Activated CD4-positive, alpha-beta memory T cell treated with anti-CD3 and anti-CD28 coated beads, Interleukin-2, amount 10 ng/mL, durations not matched to agents 7 days and 5 days (primary cell): ENCODE measurements around the gene FAM199X. TPM values are rescaled to one million over a fixed set of nuclear protein-coding genes. Genes with fewer than 3 reads are reported as not detected.

ENCODE experiments used
- CTCF ChIA-PET: fragments of 350-600 bp; sonication (Branson Sonifier 250); formaldehyde crosslinking; loops from one replicate; lab custom pipeline; 2021; ENCODE audit warnings: antibody characterized with exemption, inconsistent platforms; lab: Charles Lee
- POLR2A ChIA-PET: fragments of 350-600 bp; sonication (Branson Sonifier 250); formaldehyde crosslinking; loops from one replicate; lab custom pipeline; 2021; ENCODE audit warnings: antibody characterized with exemption; lab: Charles Lee
- DNase-seq: peaks from one replicate; pipeline ENCODE4 v3.0.0-alpha.2; 2020
- H3K27ac Mint-ChIP-seq: one replicate; pipeline ENCODE4 v1.8.0; 2021; ENCODE audit warnings: mild to moderate bottlenecking, mixed read lengths
- H3K27me3 Mint-ChIP-seq: one replicate; pipeline ENCODE4 v1.8.0; 2021; ENCODE audit warnings: mixed read lengths
- H3K36me3 Mint-ChIP-seq: one replicate; pipeline ENCODE4 v1.8.0; 2021; ENCODE audit warnings: low read depth, mixed read lengths
- H3K4me1 Mint-ChIP-seq: one replicate; pipeline ENCODE4 v1.8.0; 2021; ENCODE audit warnings: mixed read lengths
- H3K4me3 Mint-ChIP-seq: one replicate; pipeline ENCODE4 v1.8.0; 2021; ENCODE audit warnings: mild to moderate bottlenecking, mixed read lengths
- H3K9me3 Mint-ChIP-seq: one replicate; pipeline ENCODE4 v1.8.0; 2021; ENCODE audit warnings: mixed read lengths
- total RNA-seq, 2 experiments: library from RNA; stranded (reverse); gene quantifications; one replicate each; pipeline ENCODE4 v1.2.3, GENCODE V29; 2021

FAM199X gene
- total RNA-seq, result 10 to 100 TPM; 12.9 to 13.1 TPM

DNA sequence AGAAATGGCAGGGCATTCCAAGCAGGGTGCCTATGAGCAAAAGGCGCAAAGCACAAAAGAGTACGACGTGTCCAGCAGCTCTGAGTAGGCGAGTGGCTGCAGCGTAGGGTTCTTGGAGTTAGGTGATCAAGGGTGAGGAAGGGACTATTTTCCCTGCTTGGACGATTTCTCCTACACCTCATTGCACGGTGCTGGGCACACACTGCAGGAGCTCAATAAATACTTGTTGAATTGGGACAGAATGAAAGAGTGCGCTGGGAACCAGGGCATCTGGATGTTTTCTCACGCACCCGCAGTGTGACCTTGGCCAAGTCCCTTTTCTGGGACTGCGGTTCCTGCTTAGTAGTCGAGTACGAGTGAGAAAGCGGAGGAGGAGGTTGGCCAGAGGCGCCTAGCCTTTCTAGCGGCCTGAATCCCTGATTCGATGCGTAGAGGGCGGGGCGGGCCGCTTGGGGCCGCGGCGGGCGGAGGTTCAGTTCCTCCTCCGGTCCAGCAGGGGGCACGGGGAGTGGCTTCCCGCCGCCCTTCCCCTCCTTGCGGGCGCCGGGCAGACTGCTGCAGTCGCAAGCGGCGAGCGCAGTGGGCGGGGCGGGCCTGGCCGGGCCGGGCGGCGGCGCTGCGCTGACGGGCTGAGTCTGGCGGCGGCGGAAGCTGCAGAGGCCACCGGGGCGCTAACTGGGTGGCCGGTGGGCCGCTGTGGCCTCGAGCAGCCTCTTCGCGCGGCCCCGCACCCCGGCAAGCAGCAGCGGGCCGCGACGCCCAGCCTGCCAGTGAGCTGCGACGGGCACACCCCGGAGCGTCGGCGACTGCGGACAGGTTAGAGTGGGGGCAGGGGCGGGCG is at the start of gene FAM199X:
TSS of gene FAM199X (plus strand) at position 560 of the 841 bp plus-strand sequence. CDS start 333 bp downstream, outside the sequence.
- Mint-ChIP-seq H3K9me3 (no peaks in the 10 kb centered on the region), H3K27me3 (no peaks in the 10 kb centered on the region), H3K27ac (peak within 1 kb of the TSS; percentile 79), H3K36me3 (peaks cover 19% of the 10 kb centered on the region), H3K4me1 (peaks cover 30% of the 10 kb centered on the region), H3K4me3 (peak within 1 kb of the TSS; percentile 74)
- peak; percentile 87 for DNase-seq
- ChIA-PET CTCF (interaction anchor here (1.1 to 3.6 kb wide), 2 partner anchors 9 to 29 kb away, joined by 7 to 43 read pairs; partner anchors contain the start of gene SLC25A53), POLR2A (interaction anchor here (0.9 to 3.6 kb wide), 4 partner anchors 9 to 53 kb away, joined by 3 to 57 read pairs (median 4); partner anchors contain the start of gene SLC25A53)

- CTCF ChIA-PET, result no interaction called here
- no peak overlapping the region for H3K4me3 Mint-ChIP-seq
These were observed 48.5 kb upstream of the FAM199X start for GRCh38 chrX:104117759-104118158.

GRCh38 chrX:104118765-104119164 is 47.5 kb upstream of the FAM199X start:
- no peak overlapping the region for H3K27ac Mint-ChIP-seq
- CTCF ChIA-PET, result interaction anchor here (1.1 kb wide), 1 partner anchor 9 kb away, joined by 3 read pairs; no protein-coding TSS in a partner anchor
- POLR2A ChIA-PET, result no interaction called here

More at GRCh38 chrX:104117759-104118158, 48.5 kb upstream of the FAM199X start:
- DNase-seq, result no peak
- Mint-ChIP-seq H3K27me3 (peaks cover 3% of the 10 kb centered on the region), H3K36me3 (no peaks in the 10 kb centered on the region), H3K4me1 (peaks cover 30% of the 10 kb centered on the region), H3K27ac (no peak overlapping the region), H3K9me3 (no peaks in the 10 kb centered on the region)
- POLR2A ChIA-PET, result no interaction called here

GRCh38 chrX:104122829-104123228 is 43.4 kb upstream of the FAM199X start:
- CTCF ChIA-PET, result interaction anchor here (0.9 kb wide), 1 partner anchor 10 kb away, joined by 8 read pairs; the partner anchor contains the start of gene ZCCHC18
- Mint-ChIP-seq H3K27ac (peak overlapping the region; percentile 49), H3K9me3 (no peaks in the 10 kb centered on the region), H3K27me3 (no peaks in the 10 kb centered on the region), H3K4me3 (no peak overlapping the region), H3K4me1 (peaks cover 25% of the 10 kb centered on the region), H3K36me3 (no peaks in the 10 kb centered on the region)
- POLR2A ChIA-PET, result interaction anchor here (0.8 to 1.3 kb wide), 4 partner anchors 10 to 278 kb away, joined by 3 to 8 read pairs (median 5); partner anchors contain the start of genes FAM199X and SLC25A53
- no peak for DNase-seq

More at GRCh38 chrX:104118765-104119164, 47.5 kb upstream of the FAM199X start:
- H3K4me1 Mint-ChIP-seq, result peaks cover 32% of the 10 kb centered on the region
- no peak for DNase-seq
- peaks cover 3% of the 10 kb centered on the region for H3K27me3 Mint-ChIP-seq
- H3K9me3 Mint-ChIP-seq, result no peaks in the 10 kb centered on the region
- H3K4me3 Mint-ChIP-seq, result no peak overlapping the region
- no peaks in the 10 kb centered on the region for H3K36me3 Mint-ChIP-seq

- ChIA-PET CTCF (interaction anchor here (1.9 kb wide), 1 partner anchor 14 kb away, joined by 5 read pairs; no protein-coding TSS in a partner anchor), POLR2A (no interaction called here)
- no peaks in the 10 kb centered on the region for H3K36me3 Mint-ChIP-seq
- peaks cover 13% of the 10 kb centered on the region for H3K4me1 Mint-ChIP-seq
- no peaks in the 10 kb centered on the region for H3K9me3 Mint-ChIP-seq
- H3K27ac Mint-ChIP-seq, result no peak overlapping the region
- H3K4me3 Mint-ChIP-seq, result no peak overlapping the region
- no peak for DNase-seq
- no peaks in the 10 kb centered on the region for H3K27me3 Mint-ChIP-seq
These were observed 39.4 kb upstream of the FAM199X start for GRCh38 chrX:104126856-104127255.

DNA sequence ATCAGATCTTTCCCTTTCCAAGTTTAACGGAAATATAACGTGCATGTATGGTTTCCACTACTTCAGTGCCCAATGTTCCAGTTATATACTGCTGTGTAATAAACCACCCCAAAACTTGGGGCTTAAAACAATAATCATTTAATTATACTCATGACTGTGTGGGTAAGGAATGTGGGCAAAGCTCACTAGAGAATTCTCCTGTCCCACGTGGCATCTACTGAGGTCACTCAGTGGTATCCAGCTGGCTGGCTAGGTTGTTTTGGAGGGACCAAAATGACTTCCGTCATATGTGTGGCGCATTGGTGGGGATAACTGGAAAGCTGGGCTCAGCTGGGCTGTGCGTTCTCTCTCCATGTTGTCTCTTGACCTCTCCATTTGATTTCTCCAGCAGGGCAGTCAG is 35.4 kb upstream of the FAM199X start:
- Mint-ChIP-seq H3K27me3 (no peaks in the 10 kb centered on the region), H3K4me1 (peaks cover 15% of the 10 kb centered on the region), H3K36me3 (no peaks in the 10 kb centered on the region), H3K27ac (no peak overlapping the region), H3K9me3 (no peaks in the 10 kb centered on the region), H3K4me3 (no peak overlapping the region)
- ChIA-PET POLR2A (no interaction called here), CTCF (no interaction called here)
- DNase-seq, result no peak

DNA sequence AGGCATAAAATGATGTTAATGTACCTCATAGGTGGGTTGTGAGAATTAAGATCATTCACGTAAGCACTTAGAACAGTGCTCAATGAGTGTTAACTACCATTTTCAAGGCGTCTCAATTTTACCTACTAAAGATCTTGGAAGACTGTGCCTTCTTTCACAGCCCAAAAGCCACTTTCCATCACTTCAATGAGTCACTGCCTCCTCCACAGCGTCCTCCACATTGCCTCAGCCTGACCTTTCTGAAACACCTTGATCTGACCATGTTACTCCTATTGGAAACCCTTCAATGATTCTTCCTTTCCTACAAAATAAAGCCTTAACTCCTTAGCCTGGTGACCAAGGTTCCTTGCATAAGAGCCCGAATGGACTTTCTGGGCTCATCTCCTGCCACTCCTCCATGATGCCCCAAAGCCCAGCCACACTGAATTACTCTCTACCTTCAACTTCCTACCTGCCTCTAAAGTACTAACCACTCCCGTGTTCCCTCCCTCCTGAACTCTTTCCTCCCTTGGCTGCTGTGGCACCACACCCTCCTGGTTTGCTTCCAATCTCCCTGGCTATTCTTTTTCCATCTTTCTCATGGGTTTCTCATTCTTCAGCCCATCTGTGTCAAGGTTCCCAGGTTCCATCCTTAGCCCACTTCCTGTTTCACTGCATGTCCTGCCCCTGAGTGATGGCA is 31.5 kb upstream of the FAM199X start:
- DNase-seq, result no peak
- ChIA-PET CTCF (no interaction called here), POLR2A (no interaction called here)
- no peaks in the 10 kb centered on the region for H3K27me3 Mint-ChIP-seq
- no peak overlapping the region for H3K27ac Mint-ChIP-seq
- no peaks in the 10 kb centered on the region for H3K36me3 Mint-ChIP-seq
- H3K4me3 Mint-ChIP-seq, result no peak overlapping the region
- peaks cover 15% of the 10 kb centered on the region for H3K4me1 Mint-ChIP-seq
- H3K9me3 Mint-ChIP-seq, result no peaks in the 10 kb centered on the region

GRCh38 chrX:104135677-104136076 is 30.6 kb upstream of the FAM199X start:
- ChIA-PET CTCF (interaction anchor here (0.6 to 3.3 kb wide), 6 partner anchors 11 to 291 kb away, joined by 3 to 26 read pairs (median 5); no protein-coding TSS in a partner anchor), POLR2A (no interaction called here)
- Mint-ChIP-seq H3K36me3 (no peaks in the 10 kb centered on the region), H3K9me3 (no peaks in the 10 kb centered on the region), H3K4me3 (no peak overlapping the region), H3K4me1 (peaks cover 15% of the 10 kb centered on the region), H3K27me3 (no peaks in the 10 kb centered on the region), H3K27ac (no peak overlapping the region)
- DNase-seq, result no peak

GRCh38 chrX:104136241-104137019 is 29.8 kb upstream of the FAM199X start:
- H3K27me3 Mint-ChIP-seq, result no peaks in the 10 kb centered on the region
- CTCF ChIA-PET, result interaction anchor here (0.6 to 3.3 kb wide), 8 partner anchors 12 to 291 kb away, joined by 3 to 26 read pairs (median 4); no protein-coding TSS in a partner anchor
- no peak overlapping the region for H3K27ac Mint-ChIP-seq
- no peak overlapping the region for H3K4me3 Mint-ChIP-seq
- H3K36me3 Mint-ChIP-seq, result no peaks in the 10 kb centered on the region
- peaks cover 15% of the 10 kb centered on the region for H3K4me1 Mint-ChIP-seq
- H3K9me3 Mint-ChIP-seq, result no peaks in the 10 kb centered on the region
- DNase-seq, result peak; percentile 44
- POLR2A ChIA-PET, result interaction anchor here (1.1 kb wide), 1 partner anchor 21 kb away, joined by 3 read pairs; the partner anchor contains the start of gene SLC25A53

DNA sequence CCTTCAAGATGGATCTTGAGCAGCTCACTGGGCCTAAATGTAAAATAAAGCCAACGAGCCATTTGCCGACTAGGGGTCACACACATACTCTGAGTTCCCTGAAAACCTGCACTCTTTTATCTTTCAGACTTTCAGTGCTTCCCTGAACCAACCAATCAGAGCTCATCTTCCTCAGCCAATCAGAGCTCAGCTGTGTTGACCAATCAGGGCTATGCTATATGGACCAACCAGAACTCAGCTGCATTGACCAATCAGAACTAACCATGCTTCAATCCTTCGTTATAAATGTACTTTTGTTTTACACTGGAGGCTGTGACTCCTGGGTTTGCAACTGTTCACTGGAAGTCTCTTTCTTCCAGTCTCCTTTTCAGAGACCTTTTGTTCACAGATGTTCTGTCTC is 28.8 kb upstream of the FAM199X start:
- Mint-ChIP-seq H3K9me3 (no peaks in the 10 kb centered on the region), H3K4me1 (peaks cover 15% of the 10 kb centered on the region), H3K27me3 (no peaks in the 10 kb centered on the region), H3K4me3 (no peak overlapping the region), H3K27ac (no peak overlapping the region), H3K36me3 (no peaks in the 10 kb centered on the region)
- ChIA-PET CTCF (interaction anchor here (1.1 to 3.3 kb wide), 4 partner anchors 38 to 292 kb away, joined by 3 to 26 read pairs (median 6); no protein-coding TSS in a partner anchor), POLR2A (interaction anchor here (1.1 kb wide), 1 partner anchor 20 kb away, joined by 3 read pairs; the partner anchor contains the start of gene SLC25A53)
- DNase-seq, result no peak

- Mint-ChIP-seq H3K36me3 (no peaks in the 10 kb centered on the region), H3K4me3 (no peak overlapping the region), H3K27me3 (no peaks in the 10 kb centered on the region), H3K27ac (no peak overlapping the region), H3K4me1 (no peaks in the 10 kb centered on the region), H3K9me3 (no peaks in the 10 kb centered on the region)
- CTCF ChIA-PET, result no interaction called here
- DNase-seq, result no peak
- POLR2A ChIA-PET, result no interaction called here
These were observed 25.0 kb upstream of the FAM199X start for GRCh38 chrX:104141087-104141760.

DNA sequence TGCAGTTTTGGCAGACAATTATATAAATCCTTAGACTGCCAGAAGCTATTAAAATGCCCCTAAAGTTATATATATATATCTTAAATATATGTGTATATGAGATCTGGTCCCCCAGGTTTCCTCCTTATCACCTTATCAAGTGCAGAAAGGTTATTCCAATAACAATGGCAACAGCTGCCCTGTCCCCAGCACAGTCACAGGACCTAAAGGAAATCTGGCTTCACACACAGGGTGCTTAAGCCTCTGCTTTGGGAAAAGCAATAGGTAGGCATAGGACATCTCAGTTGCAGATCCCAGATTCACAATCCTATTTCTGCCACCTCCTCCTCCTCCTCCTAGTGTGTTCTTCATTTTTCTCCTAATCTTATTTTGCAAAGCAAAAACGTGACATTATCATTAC is 15.2 kb upstream of the FAM199X start:
- ChIA-PET CTCF (no interaction called here), POLR2A (no interaction called here)
- H3K9me3 Mint-ChIP-seq, result no peaks in the 10 kb centered on the region
- no peaks in the 10 kb centered on the region for H3K36me3 Mint-ChIP-seq
- no peak overlapping the region for H3K27ac Mint-ChIP-seq
- peaks cover 2% of the 10 kb centered on the region for H3K4me1 Mint-ChIP-seq
- DNase-seq, result no peak
- no peaks in the 10 kb centered on the region for H3K27me3 Mint-ChIP-seq
- H3K4me3 Mint-ChIP-seq, result no peak overlapping the region
